Measurements from ENCODE around the gene AGAP9. TPM values are rescaled to one million over a fixed set of nuclear protein-coding genes. Genes with fewer than 3 reads are reported as not detected.
A peak's percentile ranks its signal among the peaks of the same experiment; 100 is the strongest.

AGAP9 gene
- total RNA-seq, 1 donor from 2014 or later = 5.4 TPM

DNA sequence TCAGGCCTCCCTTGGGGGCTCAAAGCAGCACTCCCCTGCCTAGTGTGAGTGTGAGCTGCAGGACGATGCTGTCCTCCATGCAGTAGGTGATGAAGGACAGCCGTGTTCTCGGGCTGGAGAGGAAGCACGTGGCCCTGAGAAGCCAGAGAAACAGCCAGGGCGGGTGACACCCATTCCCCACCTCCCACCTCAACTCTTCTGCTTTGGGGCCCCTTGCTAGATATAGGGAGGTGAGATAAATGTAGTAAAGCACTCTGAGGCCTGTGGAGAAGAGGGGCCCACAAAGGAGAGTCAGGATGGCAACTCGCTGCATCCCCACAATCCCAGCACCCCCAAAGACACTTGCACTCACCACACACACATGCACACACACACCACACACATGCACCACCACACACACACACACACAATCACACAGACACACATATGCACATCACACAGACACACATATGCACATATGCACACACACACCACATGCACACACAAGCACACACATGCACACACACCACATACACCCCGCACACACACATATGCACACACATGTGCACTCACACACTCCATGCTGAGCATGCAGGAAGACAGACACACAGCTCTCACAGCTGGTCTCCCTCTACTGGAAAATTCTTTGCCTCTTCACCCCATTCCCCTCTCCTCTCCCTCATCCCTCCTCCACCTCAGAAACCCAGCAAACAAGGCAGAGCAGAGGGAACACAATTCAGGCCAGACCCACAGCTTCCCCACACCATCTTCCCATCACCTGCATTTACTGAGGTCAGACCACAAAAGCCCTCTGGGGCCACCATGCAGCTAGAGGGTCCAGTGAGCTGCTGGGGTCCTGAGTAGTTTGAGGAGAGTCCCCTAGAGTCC lies 70.1 kb downstream of the AGAP9 start:
- DNase-seq (ENCODE audit: low spot score) = no peak
- Mint-ChIP-seq H3K4me1 (ENCODE audit: low read depth) (peaks cover 2% of the 10 kb centered on the region), H3K36me3 (ENCODE audit: low read depth) (no peaks in the 10 kb centered on the region), H3K4me3 (ENCODE audit: unreplicated experiment) (no peak overlapping the region), H3K27ac (ENCODE audit: unreplicated experiment) (no peak overlapping the region), H3K9me3 (ENCODE audit: low read depth) (no peaks in the 10 kb centered on the region), H3K27me3 (ENCODE audit: low read depth) (peaks cover 6% of the 10 kb centered on the region)
- TF ChIP-seq, protein P1, sequence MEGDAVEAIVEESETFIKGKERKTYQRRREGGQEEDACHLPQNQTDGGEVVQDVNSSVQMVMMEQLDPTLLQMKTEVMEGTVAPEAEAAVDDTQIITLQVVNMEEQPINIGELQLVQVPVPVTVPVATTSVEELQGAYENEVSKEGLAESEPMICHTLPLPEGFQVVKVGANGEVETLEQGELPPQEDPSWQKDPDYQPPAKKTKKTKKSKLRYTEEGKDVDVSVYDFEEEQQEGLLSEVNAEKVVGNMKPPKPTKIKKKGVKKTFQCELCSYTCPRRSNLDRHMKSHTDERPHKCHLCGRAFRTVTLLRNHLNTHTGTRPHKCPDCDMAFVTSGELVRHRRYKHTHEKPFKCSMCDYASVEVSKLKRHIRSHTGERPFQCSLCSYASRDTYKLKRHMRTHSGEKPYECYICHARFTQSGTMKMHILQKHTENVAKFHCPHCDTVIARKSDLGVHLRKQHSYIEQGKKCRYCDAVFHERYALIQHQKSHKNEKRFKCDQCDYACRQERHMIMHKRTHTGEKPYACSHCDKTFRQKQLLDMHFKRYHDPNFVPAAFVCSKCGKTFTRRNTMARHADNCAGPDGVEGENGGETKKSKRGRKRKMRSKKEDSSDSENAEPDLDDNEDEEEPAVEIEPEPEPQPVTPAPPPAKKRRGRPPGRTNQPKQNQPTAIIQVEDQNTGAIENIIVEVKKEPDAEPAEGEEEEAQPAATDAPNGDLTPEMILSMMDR (IDR thresholded peaks at IDR 0.05) = no peak

GRCh38 chr10:47452495-47453140 lies 70.8 kb downstream of the AGAP9 start:
- TF ChIP-seq, protein P1 (IDR thresholded peaks at IDR 0.05) = no peak
- Mint-ChIP-seq H3K9me3 (ENCODE audit: low read depth) (no peaks in the 10 kb centered on the region), H3K27me3 (ENCODE audit: low read depth) (peaks cover 6% of the 10 kb centered on the region), H3K36me3 (ENCODE audit: low read depth) (no peaks in the 10 kb centered on the region), H3K4me1 (ENCODE audit: low read depth) (no peaks in the 10 kb centered on the region), H3K27ac (ENCODE audit: unreplicated experiment) (no peak overlapping the region), H3K4me3 (ENCODE audit: unreplicated experiment) (no peak overlapping the region)
- peak; percentile 74 for DNase-seq (ENCODE audit: low spot score)

- no peaks in the 10 kb centered on the region for H3K9me3 Mint-ChIP-seq (ENCODE audit: low read depth)
- no peaks in the 10 kb centered on the region for H3K4me1 Mint-ChIP-seq (ENCODE audit: low read depth)
- no peak overlapping the region for H3K27ac Mint-ChIP-seq (ENCODE audit: unreplicated experiment)
Observed at GRCh38 chr10:47451998-47452494, 71.4 kb downstream of the AGAP9 start.

More at GRCh38 chr10:47451998-47452494, 71.4 kb downstream of the AGAP9 start:
- TF ChIP-seq, protein P1 (IDR thresholded peaks at IDR 0.05) = no peak
- peaks cover 6% of the 10 kb centered on the region for H3K27me3 Mint-ChIP-seq (ENCODE audit: low read depth)
- no peaks in the 10 kb centered on the region for H3K36me3 Mint-ChIP-seq (ENCODE audit: low read depth)
- no peak overlapping the region for H3K4me3 Mint-ChIP-seq (ENCODE audit: unreplicated experiment)
- DNase-seq (ENCODE audit: low spot score) = no peak

Other genes starting within 250 kb of the AGAP9 start
- gene GDF10, start 223.4 kb downstream of the AGAP9 start, total RNA-seq = 0.31 to 3.2 TPM (median 0.67 TPM) in 3 replicates
- not detected in 3 replicates for gene GDF2, start 201.2 kb downstream of the AGAP9 start, total RNA-seq
- gene RBP3, start 175.3 kb downstream of the AGAP9 start, total RNA-seq = not detected in 3 replicates
- gene ZNF488, start 139.3 kb downstream of the AGAP9 start, total RNA-seq = 0.10 to 1.1 TPM (median 0.17 TPM) in 3 replicates
- 0.27 to 0.77 TPM in 2 of 3 replicates, not detected in the other for gene ANXA8, start 39.5 kb downstream of the AGAP9 start, total RNA-seq
- gene FAM25G, start 31.9 kb downstream of the AGAP9 start, total RNA-seq = not detected in 3 replicates
- 16.0 to 58.1 TPM (median 16.6 TPM) in 3 replicates for gene SYT15B, start 240.0 kb upstream of the AGAP9 start, total RNA-seq

All from chondrocyte (in vitro differentiated cells).